PC-3 (cell line): ENCODE data around the gene PRRC2B.

ENCODE experiments used
- EZH2 ChIP-seq: fragments of 300-600 bp; sonication (generic); IDR thresholded peaks from one replicate; pipeline ENCODE4 v1.6.1; 2017; ENCODE audit warnings: antibody characterized with exemption, mild to moderate bottlenecking, low read length; ENCODE audit not compliant: unreplicated experiment
- EZH2phosphoT487 ChIP-seq: fragments of 300-600 bp; sonication (generic); IDR thresholded peaks from 2 replicates; pipeline ENCODE4 v1.6.1; 2018; ENCODE audit warnings: mild to moderate bottlenecking, antibody characterized with exemption, low read length, borderline replicate concordance
- TF ChIP-seq, protein P1 (sequence below): fragments of 300-600 bp; sonication (generic); conservative IDR thresholded peaks from 2 replicates; pipeline ENCODE4 v1.5.1; 2017; ENCODE audit warnings: antibody characterized with exemption, low read depth, mild to moderate bottlenecking, low read length

- TF ChIP-seq, protein P1, sequence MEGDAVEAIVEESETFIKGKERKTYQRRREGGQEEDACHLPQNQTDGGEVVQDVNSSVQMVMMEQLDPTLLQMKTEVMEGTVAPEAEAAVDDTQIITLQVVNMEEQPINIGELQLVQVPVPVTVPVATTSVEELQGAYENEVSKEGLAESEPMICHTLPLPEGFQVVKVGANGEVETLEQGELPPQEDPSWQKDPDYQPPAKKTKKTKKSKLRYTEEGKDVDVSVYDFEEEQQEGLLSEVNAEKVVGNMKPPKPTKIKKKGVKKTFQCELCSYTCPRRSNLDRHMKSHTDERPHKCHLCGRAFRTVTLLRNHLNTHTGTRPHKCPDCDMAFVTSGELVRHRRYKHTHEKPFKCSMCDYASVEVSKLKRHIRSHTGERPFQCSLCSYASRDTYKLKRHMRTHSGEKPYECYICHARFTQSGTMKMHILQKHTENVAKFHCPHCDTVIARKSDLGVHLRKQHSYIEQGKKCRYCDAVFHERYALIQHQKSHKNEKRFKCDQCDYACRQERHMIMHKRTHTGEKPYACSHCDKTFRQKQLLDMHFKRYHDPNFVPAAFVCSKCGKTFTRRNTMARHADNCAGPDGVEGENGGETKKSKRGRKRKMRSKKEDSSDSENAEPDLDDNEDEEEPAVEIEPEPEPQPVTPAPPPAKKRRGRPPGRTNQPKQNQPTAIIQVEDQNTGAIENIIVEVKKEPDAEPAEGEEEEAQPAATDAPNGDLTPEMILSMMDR: no peak
- TF ChIP-seq EZH2: no peak
- TF ChIP-seq EZH2phosphoT487: no peak
Observed at GRCh38 chr9:131539223-131539923, 145.5 kb downstream of the PRRC2B start.
